OCI-LY1 (cell line): ENCODE measurements around the gene RAPGEF3.

ENCODE experiments used
- H2AFZ ChIP-seq: fragments of 200-600 bp; sonication (generic), shearing (Covaris generic); 2 replicates; pipeline ENCODE4 v1.6.0; 2014; ENCODE audit warnings: antibody characterized with exemption, mild to moderate bottlenecking, low read length
- H3F3A ChIP-seq: fragments of 200-600 bp; sonication (generic), shearing (Covaris generic); 2 replicates; pipeline ENCODE4 v1.6.0; 2014; ENCODE audit warnings: mild to moderate bottlenecking, antibody characterized with exemption, low read length, moderate library complexity; ENCODE audit not compliant: insufficient read depth
- H3K27ac ChIP-seq: fragments of 200-600 bp; sonication (generic); 2 replicates; pipeline ENCODE4 v1.5.1; 2014; ENCODE audit warnings: low read length, mixed run types, mild to moderate bottlenecking, low read depth; ENCODE audit not compliant: poor library complexity, severe bottlenecking
- H3K27me3 ChIP-seq: fragments of 200-600 bp; sonication (generic); 2 replicates; pipeline ENCODE4 v1.6.0; 2014; ENCODE audit warnings: antibody characterized with exemption, mild to moderate bottlenecking, low read length, moderate library complexity; ENCODE audit not compliant: insufficient read depth
- H3K36me3 ChIP-seq: fragments of 200-600 bp; sonication (generic); 2 replicates; pipeline ENCODE4 v1.6.1; 2014; ENCODE audit warnings: mild to moderate bottlenecking, antibody characterized with exemption, low read length, moderate library complexity, mixed read lengths; ENCODE audit not compliant: insufficient read depth
- H3K4me1 ChIP-seq: fragments of 200-600 bp; sonication (generic); 2 replicates; pipeline ENCODE4 v1.5.1; 2014; ENCODE audit warnings: mild to moderate bottlenecking, low read length, moderate library complexity; ENCODE audit not compliant: insufficient read depth, severe bottlenecking
- H3K4me2 ChIP-seq: fragments of 200-600 bp; sonication (generic), shearing (Covaris generic); 2 replicates; pipeline ENCODE4 v1.6.1; 2014; ENCODE audit warnings: low read length
- H3K4me3 ChIP-seq: fragments of 200-600 bp; sonication (generic); 2 replicates; pipeline ENCODE4 v1.5.1; 2014; ENCODE audit warnings: low read length, low read depth, mild to moderate bottlenecking, mixed read lengths; ENCODE audit not compliant: poor library complexity, severe bottlenecking
- H3K79me2 ChIP-seq: fragments of 200-600 bp; shearing (Covaris generic); 2 replicates; pipeline ENCODE4 v1.6.1; 2016; ENCODE audit warnings: mixed run types, low read length, mixed read lengths; ENCODE audit not compliant: insufficient read depth
- H3K9ac ChIP-seq: fragments of 200-600 bp; sonication (generic), shearing (Covaris generic); 2 replicates; pipeline ENCODE4 v1.6.1; 2014; ENCODE audit warnings: mild to moderate bottlenecking, low read length, mixed read lengths
- H3K9me2 ChIP-seq: fragments of 200-600 bp; sonication (generic), shearing (Covaris generic); 2 replicates; pipeline ENCODE4 v1.6.1; 2014; ENCODE audit warnings: low read depth, mild to moderate bottlenecking, low read length, mixed read lengths
- H3K9me3 ChIP-seq: fragments of 200-600 bp; shearing (Covaris generic); 2 replicates; pipeline ENCODE4 v1.6.1; 2014; ENCODE audit warnings: low read length, mixed read lengths
- H4K20me1 ChIP-seq: fragments of 200-600 bp; sonication (generic), shearing (Covaris generic); 2 replicates; pipeline ENCODE4 v1.6.0; 2016; ENCODE audit warnings: mild to moderate bottlenecking, low read length; ENCODE audit not compliant: insufficient read depth
- EZH2 ChIP-seq: fragments of 200-600 bp; sonication (generic), shearing (Covaris generic); IDR thresholded peaks from 2 replicates; pipeline ENCODE4 v1.8.0; 2017; ENCODE audit warnings: borderline replicate concordance, mixed run types, mild to moderate bottlenecking, antibody characterized with exemption, low read length, moderate library complexity, mixed read lengths
- TF ChIP-seq, protein P1 (sequence below): fragments of 200-600 bp; sonication (generic), shearing (Covaris generic); IDR thresholded peaks from 2 replicates; pipeline ENCODE4 v1.5.1; 2017; ENCODE audit warnings: mild to moderate bottlenecking, antibody characterized with exemption, low read length, moderate library complexity, mixed read lengths

RAPGEF3 gene

GRCh38 chr12:47752552-47752951 lies 6.1 kb downstream of the RAPGEF3 start:
- no peaks in the 10 kb centered on the region for H3K4me1 ChIP-seq
- H3K79me2 ChIP-seq, result no peaks in the 10 kb centered on the region
- no peak overlapping the region for H3K4me2 ChIP-seq
- H3K9me2 ChIP-seq, result no peaks in the 10 kb centered on the region
- no peaks in the 10 kb centered on the region; the same call in none of the 2 replicates for H3K27me3 ChIP-seq
- no peak overlapping the region for H2AFZ ChIP-seq
- no peak overlapping the region for H3K4me3 ChIP-seq
- no peak overlapping the region for H3K9ac ChIP-seq
- no peak overlapping the region for H3K27ac ChIP-seq
- H3F3A ChIP-seq, result no peaks in the 10 kb centered on the region
- no peaks in the 10 kb centered on the region for H3K9me3 ChIP-seq
- no peaks in the 10 kb centered on the region for H3K36me3 ChIP-seq
- H4K20me1 ChIP-seq, result no peaks in the 10 kb centered on the region
- TF ChIP-seq, protein P1, sequence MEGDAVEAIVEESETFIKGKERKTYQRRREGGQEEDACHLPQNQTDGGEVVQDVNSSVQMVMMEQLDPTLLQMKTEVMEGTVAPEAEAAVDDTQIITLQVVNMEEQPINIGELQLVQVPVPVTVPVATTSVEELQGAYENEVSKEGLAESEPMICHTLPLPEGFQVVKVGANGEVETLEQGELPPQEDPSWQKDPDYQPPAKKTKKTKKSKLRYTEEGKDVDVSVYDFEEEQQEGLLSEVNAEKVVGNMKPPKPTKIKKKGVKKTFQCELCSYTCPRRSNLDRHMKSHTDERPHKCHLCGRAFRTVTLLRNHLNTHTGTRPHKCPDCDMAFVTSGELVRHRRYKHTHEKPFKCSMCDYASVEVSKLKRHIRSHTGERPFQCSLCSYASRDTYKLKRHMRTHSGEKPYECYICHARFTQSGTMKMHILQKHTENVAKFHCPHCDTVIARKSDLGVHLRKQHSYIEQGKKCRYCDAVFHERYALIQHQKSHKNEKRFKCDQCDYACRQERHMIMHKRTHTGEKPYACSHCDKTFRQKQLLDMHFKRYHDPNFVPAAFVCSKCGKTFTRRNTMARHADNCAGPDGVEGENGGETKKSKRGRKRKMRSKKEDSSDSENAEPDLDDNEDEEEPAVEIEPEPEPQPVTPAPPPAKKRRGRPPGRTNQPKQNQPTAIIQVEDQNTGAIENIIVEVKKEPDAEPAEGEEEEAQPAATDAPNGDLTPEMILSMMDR, result no peak
- TF ChIP-seq EZH2, result no peak

DNA sequence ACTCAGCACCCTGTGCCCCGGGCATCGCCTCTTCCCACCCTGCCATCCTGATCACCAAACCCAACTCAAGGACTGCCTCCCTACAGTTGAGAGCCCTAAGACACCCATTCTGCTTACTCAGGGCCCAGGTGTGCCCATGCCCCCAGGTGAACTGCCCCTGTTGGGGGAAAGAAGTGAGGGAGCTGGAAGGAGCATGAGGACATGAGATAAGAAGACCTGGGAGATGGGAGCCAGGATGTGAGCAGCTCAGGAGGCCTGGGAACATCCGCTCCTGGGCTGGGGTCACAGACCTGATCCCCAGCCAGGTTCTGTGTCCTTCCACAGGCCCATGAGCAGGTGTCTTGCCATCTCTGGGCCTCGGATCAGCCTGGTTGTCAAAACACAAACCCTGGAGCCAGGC lies 6.6 kb downstream of the RAPGEF3 start:
- H3K79me2 ChIP-seq, result no peaks in the 10 kb centered on the region
- H3F3A ChIP-seq, result no peaks in the 10 kb centered on the region
- TF ChIP-seq, protein P1, result no peak
- no peak for TF ChIP-seq EZH2
- H3K9ac ChIP-seq, result no peak overlapping the region
- no peaks in the 10 kb centered on the region for H4K20me1 ChIP-seq
- no peak overlapping the region for H3K4me3 ChIP-seq
- H3K9me3 ChIP-seq, result no peaks in the 10 kb centered on the region
- H3K4me1 ChIP-seq, result no peaks in the 10 kb centered on the region
- no peak overlapping the region for H3K27ac ChIP-seq
- no peak overlapping the region for H2AFZ ChIP-seq
- no peak overlapping the region for H3K4me2 ChIP-seq
- H3K9me2 ChIP-seq, result no peaks in the 10 kb centered on the region
- H3K27me3 ChIP-seq, result no peaks in the 10 kb centered on the region; the same call in none of the 2 replicates
- H3K36me3 ChIP-seq, result no peaks in the 10 kb centered on the region

GRCh38 chr12:47751561-47751960 lies 7.1 kb downstream of the RAPGEF3 start:
- H3K4me1 ChIP-seq, result no peaks in the 10 kb centered on the region
- TF ChIP-seq EZH2, result no peak
- TF ChIP-seq, protein P1, result no peak

More at GRCh38 chr12:47751561-47751960, 7.1 kb downstream of the RAPGEF3 start:
- no peak overlapping the region for H3K27ac ChIP-seq
- H3K27me3 ChIP-seq, result no peaks in the 10 kb centered on the region; the same call in none of the 2 replicates
- H3K9me3 ChIP-seq, result no peaks in the 10 kb centered on the region
- no peaks in the 10 kb centered on the region for H3K9me2 ChIP-seq
- H3K36me3 ChIP-seq, result no peaks in the 10 kb centered on the region
- H3F3A ChIP-seq, result no peaks in the 10 kb centered on the region
- H3K4me2 ChIP-seq, result no peak overlapping the region
- no peak overlapping the region for H2AFZ ChIP-seq
- no peaks in the 10 kb centered on the region for H3K79me2 ChIP-seq
- no peak overlapping the region for H3K4me3 ChIP-seq
- H3K9ac ChIP-seq, result no peak overlapping the region
- H4K20me1 ChIP-seq, result no peaks in the 10 kb centered on the region
